MM.1S (cell line): Measurements from ENCODE around the gene TBC1D14.
"Not testable (repeated sequence)": the region's sequence is repeated elsewhere in the genome, so short reads cannot be mapped to it uniquely, and the experiment has no call there.

ENCODE experiments used
- DNase-seq: peaks from one replicate; pipeline ENCODE4 v3.0.0-alpha.2; 2015
- H2AFZ ChIP-seq: fragments of 300-600 bp; sonication (generic); 2 replicates; pipeline ENCODE4 v1.6.0; 2016; ENCODE audit warnings: antibody characterized with exemption, low read length
- H3F3A ChIP-seq: fragments of 300-600 bp; sonication (generic); 2 replicates; pipeline ENCODE4 v1.6.1; 2016; ENCODE audit warnings: mild to moderate bottlenecking, antibody characterized with exemption, low read length, moderate library complexity, mixed read lengths; ENCODE audit not compliant: insufficient read depth
- H3K27ac ChIP-seq: fragments of 300-600 bp; sonication (generic); 2 replicates; pipeline ENCODE4 v1.5.1; 2016; ENCODE audit warnings: mild to moderate bottlenecking, low read length
- H3K27me3 ChIP-seq: fragments of 300-600 bp; sonication (generic); replicated peaks from 2 replicates; pipeline ENCODE4 v1.6.0; 2016; ENCODE audit warnings: low read length; ENCODE audit not compliant: insufficient read depth
- H3K36me3 ChIP-seq: fragments of 300-600 bp; sonication (generic); replicated peaks from 2 replicates; pipeline ENCODE4 v1.6.1; 2016; ENCODE audit warnings: mild to moderate bottlenecking, low read length, mixed read lengths; ENCODE audit not compliant: insufficient read depth
- H3K4me1 ChIP-seq: fragments of 300-600 bp; sonication (generic); 2 replicates; pipeline ENCODE4 v1.6.1; 2016; ENCODE audit warnings: low read length, mixed read lengths
- H3K4me2 ChIP-seq: fragments of 300-600 bp; sonication (generic); 2 replicates; pipeline ENCODE4 v1.6.0; 2016; ENCODE audit warnings: low read depth, low read length
- H3K4me3 ChIP-seq: fragments of 300-600 bp; sonication (generic); 2 replicates; pipeline ENCODE4 v1.5.1; 2016; ENCODE audit warnings: low read length, mixed read lengths
- H3K79me2 ChIP-seq: fragments of 300-600 bp; sonication (generic); 2 replicates; pipeline ENCODE4 v1.6.1; 2016; ENCODE audit warnings: mixed run types, low read length, mixed read lengths
- H3K9ac ChIP-seq: fragments of 300-600 bp; sonication (generic); 2 replicates; pipeline ENCODE4 v1.6.1; 2016; ENCODE audit warnings: low read length, mixed read lengths
- H3K9me2 ChIP-seq: fragments of 300-600 bp; sonication (generic); replicated peaks from 2 replicates; pipeline ENCODE4 v1.6.1; 2016; ENCODE audit warnings: mild to moderate bottlenecking, low read length, mixed read lengths; ENCODE audit not compliant: insufficient read depth
- H3K9me3 ChIP-seq: fragments of 300-600 bp; sonication (generic); replicated peaks from 2 replicates; pipeline ENCODE4 v1.6.1; 2016; ENCODE audit warnings: mild to moderate bottlenecking, low read length, mixed read lengths; ENCODE audit not compliant: insufficient read depth
- H4K20me1 ChIP-seq: fragments of 300-600 bp; sonication (generic); 2 replicates; pipeline ENCODE4 v1.6.1; 2016; ENCODE audit warnings: mild to moderate bottlenecking, low read length, moderate library complexity, mixed read lengths; ENCODE audit not compliant: insufficient read depth
- CTCF ChIP-seq: fragments of 300-600 bp; sonication (generic); IDR thresholded peaks from 2 replicates; pipeline ENCODE4 v1.5.1; 2016; ENCODE audit warnings: antibody characterized with exemption, low read length, mixed read lengths
- EZH2 ChIP-seq: fragments of 300-600 bp; sonication (generic); optimal IDR thresholded peaks from 2 replicates; pipeline ENCODE3; 2017; ENCODE audit warnings: low read depth, mild to moderate bottlenecking, antibody characterized with exemption, low read length, mixed read lengths
- EZH2phosphoT487 ChIP-seq: fragments of 300-600 bp; sonication (generic); IDR thresholded peaks from 2 replicates; pipeline ENCODE4 v1.6.1; 2018; ENCODE audit warnings: antibody characterized with exemption, low read length

The TBC1D14 gene

DNA sequence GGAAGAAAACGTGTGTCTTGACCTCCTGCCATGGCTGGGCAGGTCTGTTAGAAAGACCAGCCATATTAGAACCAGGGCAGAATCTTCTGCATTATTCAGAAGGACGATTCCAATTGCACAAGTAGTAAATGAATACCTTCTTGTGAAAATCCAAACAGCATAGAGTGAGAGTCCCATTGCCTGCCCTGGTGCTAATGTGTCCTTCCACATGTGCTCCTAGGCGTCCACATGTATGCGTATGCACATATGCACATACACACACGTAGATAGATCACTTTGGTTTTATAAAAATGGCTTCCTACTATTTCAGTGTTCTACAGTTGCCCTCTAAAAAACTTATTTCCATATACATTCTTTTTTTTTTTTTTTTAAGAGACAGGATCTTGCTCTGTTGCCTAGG is 168.4 kb downstream of the TBC1D14 start:
- no peaks in the 10 kb centered on the region for H3K79me2 ChIP-seq
- H2AFZ ChIP-seq, result no peak overlapping the region
- peaks cover 15% of the 10 kb centered on the region; the same call in 1 of the 2 replicates for H3K27me3 ChIP-seq
- no peaks in the 10 kb centered on the region for H3F3A ChIP-seq
- no peaks in the 10 kb centered on the region; the same call in 1 of the 2 replicates for H3K4me1 ChIP-seq
- H4K20me1 ChIP-seq, result no peaks in the 10 kb centered on the region
- TF ChIP-seq CTCF (no peak), EZH2 (no peak), EZH2phosphoT487 (no peak)
- H3K9me2 ChIP-seq, result no peaks in the 10 kb centered on the region
- H3K27ac ChIP-seq, result no peak overlapping the region
- H3K4me3 ChIP-seq, result no peak overlapping the region
- DNase-seq, result no peak
- no peaks in the 10 kb centered on the region for H3K9me3 ChIP-seq
- no peak overlapping the region for H3K9ac ChIP-seq
- no peaks in the 10 kb centered on the region for H3K36me3 ChIP-seq
- H3K4me2 ChIP-seq, result no peak overlapping the region

GRCh38 chr4:7079483-7079882 is 169.9 kb downstream of the TBC1D14 start:
- not testable (repeated sequence) for H3F3A ChIP-seq, H2AFZ ChIP-seq, H3K27ac ChIP-seq, H3K79me2 ChIP-seq, H3K4me3 ChIP-seq, H3K9me2 ChIP-seq, H3K9ac ChIP-seq, DNase-seq, H4K20me1 ChIP-seq, H3K9me3 ChIP-seq, H3K4me2 ChIP-seq, H3K36me3 ChIP-seq, H3K4me1 ChIP-seq
- H3K27me3 ChIP-seq, result peaks cover 17% of the 10 kb centered on the region

GRCh38 chr4:7079909-7080308 is 170.3 kb downstream of the TBC1D14 start:
- not testable (repeated sequence) for H3K9me3 ChIP-seq, H3K79me2 ChIP-seq, H3F3A ChIP-seq, H2AFZ ChIP-seq, DNase-seq, H3K9ac ChIP-seq, H3K4me3 ChIP-seq, H3K4me2 ChIP-seq, H4K20me1 ChIP-seq, H3K27ac ChIP-seq, H3K9me2 ChIP-seq, H3K4me1 ChIP-seq, H3K36me3 ChIP-seq
- peaks cover 17% of the 10 kb centered on the region for H3K27me3 ChIP-seq
